Body of pancreas (tissue), 4 donors: ENCODE measurements around the gene FXR2. TPM values are rescaled to one million over a fixed set of nuclear protein-coding genes. Genes with fewer than 3 reads are reported as not detected.
A peak's percentile ranks its signal among the peaks of the same experiment; 100 is the strongest.

Experiments used
- ATAC-seq: fragments of 150-250 bp; one replicate; pipeline ENCODE4 v1.9.1; 2016
- DNase-seq, 4 donors: peaks; one replicate each; pipeline ENCODE4 v3.0.0-alpha.2; 2019
- H3K27ac ChIP-seq, 4 donors: fragments of 200-600 bp; sonication (generic); 1 replicate in 3 of 4; 2 replicates in 1 of 4; pipeline versions ENCODE4 v1.5.1 to v1.6.1; 2016 to 2019; ENCODE audit warnings: mild to moderate bottlenecking in 1 of 4, mixed read lengths in 1 of 4, moderate library complexity in 1 of 4
- H3K27me3 ChIP-seq, 2 donors: fragments of 200-600 bp; sonication (generic); one replicate each; pipeline ENCODE4 v1.6.0; 2016; ENCODE audit warnings: mild to moderate bottlenecking in 1 of 2
- H3K36me3 ChIP-seq, 2 donors: fragments of 200-600 bp; sonication (generic); replicated peaks in 1 of 2; 2 replicates each; pipeline ENCODE4 v1.5.1; 2016; ENCODE audit warnings: low read depth in 2 of 2; ENCODE audit not compliant: insufficient read depth in 1 of 2
- H3K4me1 ChIP-seq: fragments of 200-600 bp; sonication (generic); one replicate; pipeline ENCODE4 v1.6.0; 2016
- H3K4me3 ChIP-seq, 2 donors: fragments of 200-600 bp; sonication (generic); 1 replicate in 1 of 2; 2 replicates in 1 of 2; pipeline ENCODE4 v1.5.1; 2016 to 2019
- H3K9me3 ChIP-seq, 3 donors: fragments of 200-600 bp; sonication (generic); 1 replicate in 2 of 3; 2 replicates in 1 of 3; pipeline ENCODE4 v1.5.1; 2016
- CTCF ChIP-seq, 7 experiments: fragments of 450-650 bp in 4 of 7; fragments of 200-600 bp in 3 of 7; sonication (generic) in 3 of 7; IDR thresholded peaks; one replicate each; pipeline ENCODE4 v1.5.1; 2016 to 2019; ENCODE audit warnings: antibody characterized with exemption in 7 of 7
- POLR2A ChIP-seq, 3 donors: fragments of 450-650 bp; IDR thresholded peaks; one replicate each; pipeline ENCODE4 v1.6.1; 2016; ENCODE audit warnings: antibody characterized with exemption in 3 of 3, mild to moderate bottlenecking in 2 of 3
- WGBS, 2 donors: methylation state at CpG; one replicate each; pipeline ENCODE4 v1.1.5; 2017; 5-methylcytosine and 5-hydroxymethylcytosine counted together
- intact Hi-C: fragments of 100-400 bp; cut with DNase I; formaldehyde crosslinking; loops from one replicate; pipeline ENCODE4 v1.15.1; 2023
- total RNA-seq, 2 donors: library from RNA; depleted of rRNA; stranded (reverse); fragments of >200 nt; gene quantifications; one replicate each; pipeline ENCODE4 v1.1.0, GENCODE V29; 2016

The FXR2 gene
- total RNA-seq, 2 donors from 2014 or later, result 10.2 to 10.9 TPM

DNA sequence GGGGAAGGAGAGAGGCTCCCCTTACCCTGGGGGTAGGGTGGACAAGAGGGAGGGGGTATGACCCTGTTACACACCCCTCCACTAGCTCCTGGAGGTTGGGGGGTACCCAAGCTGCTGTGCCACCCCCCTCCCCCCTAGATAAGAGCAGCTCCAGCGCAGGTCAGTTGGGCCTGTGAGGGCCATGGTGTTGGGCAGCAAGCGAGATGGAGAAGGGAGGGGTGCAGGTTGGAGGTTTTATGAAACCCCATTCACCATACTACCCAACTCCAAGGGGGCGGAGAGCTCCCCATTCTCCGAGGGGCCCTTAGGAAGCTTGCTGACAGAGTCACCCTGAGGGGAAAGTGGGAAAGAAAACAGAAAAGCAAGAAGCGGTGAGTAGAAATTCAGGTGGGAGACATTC, 23.1 kb downstream of the FXR2 start:
- no peaks in the 10 kb centered on the region for H3K27me3 ChIP-seq
- DNase-seq (no peak), ATAC-seq (no peak)
- WGBS, 2 donors, result 86 to 91% methylated on average over 4 to 5 of the region's 5 CpGs
- no peak for TF ChIP-seq CTCF (IDR thresholded peaks at IDR 0.05)
- TF ChIP-seq POLR2A (IDR thresholded peaks at IDR 0.05), result no peak
- peaks cover 13% of the 10 kb centered on the region for H3K4me1 ChIP-seq
- no peak overlapping the region for H3K4me3 ChIP-seq
- H3K9me3 ChIP-seq, result no peaks in the 10 kb centered on the region
- peaks cover 30 to 43% of the 10 kb centered on the region in 2 donors for H3K36me3 ChIP-seq
- intact Hi-C loops, result no loop called here
- H3K27ac ChIP-seq, result no peak overlapping the region

- Histone ChIP-seq H3K4me3 (no peak overlapping the region), H3K4me1 (peaks cover 13% of the 10 kb centered on the region), H3K36me3 (peaks cover 30 to 37% of the 10 kb centered on the region in 2 donors), H3K9me3 (no peaks in the 10 kb centered on the region), H3K27me3 (no peaks in the 10 kb centered on the region), H3K27ac (no peak overlapping the region)
- TF ChIP-seq POLR2A (IDR thresholded peaks at IDR 0.05), result no peak
- TF ChIP-seq CTCF (IDR thresholded peaks at IDR 0.05), result no peak
- no peak for DNase-seq
- ATAC-seq, result no peak
- intact Hi-C loops, result no loop called here
- 83 to 100% methylated on average over 1 to 4 of the region's 4 CpGs for WGBS, 2 donors
Observed at GRCh38 chr17:7590743-7591142, 24.0 kb downstream of the FXR2 start.

DNA sequence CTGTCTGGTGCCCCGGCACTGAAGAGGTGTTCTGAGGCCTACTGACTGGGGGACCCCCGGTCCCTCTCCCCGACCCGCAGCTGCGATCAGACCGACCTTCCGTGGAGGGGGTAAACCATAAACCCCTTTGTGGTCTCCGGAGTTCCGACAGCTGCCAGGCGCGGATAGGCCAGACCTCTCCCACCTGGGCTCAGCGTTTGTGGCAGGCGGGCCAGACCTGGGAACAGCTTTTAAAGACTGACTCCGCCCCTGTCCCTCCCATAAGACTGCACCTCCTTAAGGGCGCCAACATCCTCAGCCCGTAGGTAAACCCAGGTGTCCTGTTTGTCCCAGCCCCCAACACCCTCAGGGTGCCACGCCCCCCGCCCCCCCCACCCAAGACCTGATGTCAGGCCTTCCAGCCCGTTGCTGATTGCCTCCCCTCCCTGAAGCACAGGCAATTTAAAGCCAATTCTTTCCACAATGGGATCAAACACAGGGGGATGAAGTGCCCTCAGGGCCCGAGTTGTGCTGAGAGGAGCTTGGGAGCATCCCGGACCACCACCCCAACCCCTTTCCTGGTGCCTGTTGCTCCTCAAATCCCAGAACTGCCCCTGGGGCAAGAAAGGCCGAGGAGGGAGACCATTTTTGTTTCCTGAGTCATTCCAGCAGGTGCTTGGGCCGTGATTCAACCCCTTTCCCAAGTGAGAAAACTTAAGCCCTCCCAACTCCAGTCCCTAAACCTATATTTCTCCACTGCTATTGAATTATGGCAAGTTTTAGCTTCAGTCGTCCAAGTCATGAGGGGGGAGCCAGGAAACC, 24.6 kb downstream of the FXR2 start, which contains the start of gene SOX15:
TSS of gene SOX15 (minus strand) at position 204 of the 801 bp plus-strand sequence. CDS start 418 bp downstream, outside the sequence.
- WGBS, 2 donors, result 63 to 88% methylated on average over 10 to 24 of the region's 24 CpGs
- Histone ChIP-seq H3K27me3 (no peaks in the 10 kb centered on the region), H3K27ac (peak within 1 kb of the TSS in 1 of 4 donors; percentile 27), H3K4me1 (peaks cover 18% of the 10 kb centered on the region), H3K4me3 (no peak within 1 kb of the TSS), H3K36me3 (peaks cover 28 to 30% of the 10 kb centered on the region in 2 donors), H3K9me3 (no peaks in the 10 kb centered on the region)
- ATAC-seq (no peak), DNase-seq (no peak)
- no peak for TF ChIP-seq POLR2A (IDR thresholded peaks at IDR 0.05)
- TF ChIP-seq CTCF (IDR thresholded peaks at IDR 0.05), result no peak
- intact Hi-C loops, result no loop called here

DNA sequence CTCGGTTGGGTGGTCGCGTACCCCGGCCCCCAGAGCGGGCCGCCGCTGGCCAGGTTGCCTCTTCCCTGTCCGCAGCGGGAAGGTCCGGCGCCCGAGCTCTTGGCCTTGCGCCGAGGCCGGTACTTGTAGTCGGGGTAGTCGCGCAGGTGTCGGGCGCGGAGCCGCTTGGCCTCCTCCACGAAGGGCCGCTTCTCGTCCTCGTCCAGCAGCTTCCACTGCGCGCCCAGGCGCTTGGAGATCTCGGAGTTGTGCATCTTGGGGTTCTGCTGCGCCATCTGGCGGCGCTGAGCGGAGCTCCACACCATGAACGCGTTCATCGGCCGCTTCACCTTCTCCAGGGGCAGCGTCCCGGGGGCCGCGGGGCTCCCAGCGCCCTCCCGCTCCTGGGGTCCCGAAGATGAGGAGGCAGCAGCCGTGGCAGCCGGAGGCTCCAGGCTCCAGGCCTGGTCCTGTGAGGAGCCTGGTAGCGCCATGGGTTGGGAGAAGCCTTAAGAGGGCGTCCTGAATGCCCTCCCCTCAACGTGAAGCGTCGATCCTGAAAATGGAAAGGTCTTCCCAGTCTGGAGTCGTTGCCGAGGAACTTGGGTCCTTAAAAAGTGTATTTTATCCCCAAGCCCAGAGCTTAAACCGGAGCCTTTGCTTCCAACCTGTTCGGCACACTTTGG, 25.4 kb downstream of the FXR2 start:
- WGBS, 2 donors, result 13 to 54% methylated on average over 9 to 53 of the region's 56 CpGs
- DNase-seq, result peak; percentile 80 to 86 (median 85)
- Histone ChIP-seq H3K4me3 (no peak overlapping the region), H3K27ac (peak overlapping the region in 1 of 4 donors; percentile 27), H3K36me3 (peaks cover 20 to 25% of the 10 kb centered on the region in 2 donors), H3K27me3 (no peaks in the 10 kb centered on the region), H3K4me1 (peaks cover 26% of the 10 kb centered on the region), H3K9me3 (no peaks in the 10 kb centered on the region)
- TF ChIP-seq CTCF (IDR thresholded peaks at IDR 0.05), result peak; percentile 57 to 87 (median 83)
- no peak for TF ChIP-seq POLR2A (IDR thresholded peaks at IDR 0.05)
- peak; percentile 81 for ATAC-seq
- intact Hi-C loops, result no loop called here
